ENCODE data around the gene SERPINA4.

- no peak for TF ChIP-seq EZH2phosphoT487 (IDR thresholded peaks at IDR 0.05; ENCODE audit: borderline replicate concordance, low read depth)
- TF ChIP-seq RAD21 (IDR thresholded peaks at IDR 0.05; ENCODE audit: low read length): no peak
- TF ChIP-seq PBX3 (IDR thresholded peaks at IDR 0.05): no peak
- no peak for TF ChIP-seq RXRA (IDR thresholded peaks at IDR 0.05; ENCODE audit: borderline replicate concordance, low read depth)
- TF ChIP-seq, protein P1, sequence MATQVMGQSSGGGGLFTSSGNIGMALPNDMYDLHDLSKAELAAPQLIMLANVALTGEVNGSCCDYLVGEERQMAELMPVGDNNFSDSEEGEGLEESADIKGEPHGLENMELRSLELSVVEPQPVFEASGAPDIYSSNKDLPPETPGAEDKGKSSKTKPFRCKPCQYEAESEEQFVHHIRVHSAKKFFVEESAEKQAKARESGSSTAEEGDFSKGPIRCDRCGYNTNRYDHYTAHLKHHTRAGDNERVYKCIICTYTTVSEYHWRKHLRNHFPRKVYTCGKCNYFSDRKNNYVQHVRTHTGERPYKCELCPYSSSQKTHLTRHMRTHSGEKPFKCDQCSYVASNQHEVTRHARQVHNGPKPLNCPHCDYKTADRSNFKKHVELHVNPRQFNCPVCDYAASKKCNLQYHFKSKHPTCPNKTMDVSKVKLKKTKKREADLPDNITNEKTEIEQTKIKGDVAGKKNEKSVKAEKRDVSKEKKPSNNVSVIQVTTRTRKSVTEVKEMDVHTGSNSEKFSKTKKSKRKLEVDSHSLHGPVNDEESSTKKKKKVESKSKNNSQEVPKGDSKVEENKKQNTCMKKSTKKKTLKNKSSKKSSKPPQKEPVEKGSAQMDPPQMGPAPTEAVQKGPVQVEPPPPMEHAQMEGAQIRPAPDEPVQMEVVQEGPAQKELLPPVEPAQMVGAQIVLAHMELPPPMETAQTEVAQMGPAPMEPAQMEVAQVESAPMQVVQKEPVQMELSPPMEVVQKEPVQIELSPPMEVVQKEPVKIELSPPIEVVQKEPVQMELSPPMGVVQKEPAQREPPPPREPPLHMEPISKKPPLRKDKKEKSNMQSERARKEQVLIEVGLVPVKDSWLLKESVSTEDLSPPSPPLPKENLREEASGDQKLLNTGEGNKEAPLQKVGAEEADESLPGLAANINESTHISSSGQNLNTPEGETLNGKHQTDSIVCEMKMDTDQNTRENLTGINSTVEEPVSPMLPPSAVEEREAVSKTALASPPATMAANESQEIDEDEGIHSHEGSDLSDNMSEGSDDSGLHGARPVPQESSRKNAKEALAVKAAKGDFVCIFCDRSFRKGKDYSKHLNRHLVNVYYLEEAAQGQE (IDR thresholded peaks at IDR 0.05; ENCODE audit: low read depth, low read length): no peak
- TF ChIP-seq MXI1 (IDR thresholded peaks at IDR 0.05; ENCODE audit: low read depth, low read length): no peak
- TF ChIP-seq YY1 (IDR thresholded peaks at IDR 0.05; ENCODE audit: low read depth): no peak
- no peak for TF ChIP-seq FOSL2 (IDR thresholded peaks at IDR 0.05; ENCODE audit: borderline replicate concordance, low read depth)
- no peak for TF ChIP-seq SIN3A (IDR thresholded peaks at IDR 0.05; ENCODE audit: borderline replicate concordance, low read depth, low read length)
Observed at GRCh38 chr14:94611179-94611578, 49.9 kb downstream of the SERPINA4 start.

Measured in SK-N-SH (cell line).